IMR-90 (cell line): ENCODE data around the gene THADA.

Experiments
- CEBPB ChIP-seq: IDR thresholded peaks from 2 replicates; pipeline ENCODE4 v1.6.1; 2012; ENCODE audit warnings: low read depth, low read length, improper control_type of control experiment
- CHD1 ChIP-seq: IDR thresholded peaks from 2 replicates; pipeline ENCODE4 v1.6.1; 2012; ENCODE audit warnings: low read depth, low read length, improper control_type of control experiment
- TF ChIP-seq, protein P1 (sequence below): conservative IDR thresholded peaks from 2 replicates; pipeline ENCODE4 v1.5.1; 2012; ENCODE audit warnings: mild to moderate bottlenecking, low read depth, low read length, improper control_type of control experiment

DNA sequence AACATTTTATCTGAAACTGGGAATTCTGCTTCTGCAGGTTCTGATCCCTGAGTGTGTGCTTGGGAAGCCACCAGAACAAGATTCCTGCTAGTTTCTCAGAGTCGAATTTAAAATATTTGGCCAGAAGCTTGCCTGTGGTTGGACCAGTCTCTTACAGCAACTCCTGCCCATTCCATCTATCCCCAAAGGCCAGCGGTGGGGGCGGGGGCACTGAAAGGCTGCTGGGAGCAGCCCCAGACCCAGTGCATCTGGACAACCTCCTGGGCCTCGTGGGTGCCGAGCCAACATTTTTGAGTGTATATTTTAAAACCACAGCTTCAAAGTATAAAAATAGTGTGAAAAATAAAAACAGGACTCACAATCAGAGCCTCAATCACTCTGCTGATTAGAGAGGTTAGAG, 330.8 kb downstream of the THADA start:
- TF ChIP-seq, protein P1, sequence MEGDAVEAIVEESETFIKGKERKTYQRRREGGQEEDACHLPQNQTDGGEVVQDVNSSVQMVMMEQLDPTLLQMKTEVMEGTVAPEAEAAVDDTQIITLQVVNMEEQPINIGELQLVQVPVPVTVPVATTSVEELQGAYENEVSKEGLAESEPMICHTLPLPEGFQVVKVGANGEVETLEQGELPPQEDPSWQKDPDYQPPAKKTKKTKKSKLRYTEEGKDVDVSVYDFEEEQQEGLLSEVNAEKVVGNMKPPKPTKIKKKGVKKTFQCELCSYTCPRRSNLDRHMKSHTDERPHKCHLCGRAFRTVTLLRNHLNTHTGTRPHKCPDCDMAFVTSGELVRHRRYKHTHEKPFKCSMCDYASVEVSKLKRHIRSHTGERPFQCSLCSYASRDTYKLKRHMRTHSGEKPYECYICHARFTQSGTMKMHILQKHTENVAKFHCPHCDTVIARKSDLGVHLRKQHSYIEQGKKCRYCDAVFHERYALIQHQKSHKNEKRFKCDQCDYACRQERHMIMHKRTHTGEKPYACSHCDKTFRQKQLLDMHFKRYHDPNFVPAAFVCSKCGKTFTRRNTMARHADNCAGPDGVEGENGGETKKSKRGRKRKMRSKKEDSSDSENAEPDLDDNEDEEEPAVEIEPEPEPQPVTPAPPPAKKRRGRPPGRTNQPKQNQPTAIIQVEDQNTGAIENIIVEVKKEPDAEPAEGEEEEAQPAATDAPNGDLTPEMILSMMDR: no peak
- TF ChIP-seq CHD1 (no peak), CEBPB (no peak)
